Measurements from ENCODE around the gene UNC80. TPM values are rescaled to one million over a fixed set of nuclear protein-coding genes. Genes with fewer than 3 reads are reported as not detected.
"Not testable (repeated sequence)": the region's sequence is repeated elsewhere in the genome, so short reads cannot be mapped to it uniquely, and the experiment has no call there.

UNC80 gene
- total RNA-seq, 1 donor from 2014 or later = 0.11 TPM

DNA sequence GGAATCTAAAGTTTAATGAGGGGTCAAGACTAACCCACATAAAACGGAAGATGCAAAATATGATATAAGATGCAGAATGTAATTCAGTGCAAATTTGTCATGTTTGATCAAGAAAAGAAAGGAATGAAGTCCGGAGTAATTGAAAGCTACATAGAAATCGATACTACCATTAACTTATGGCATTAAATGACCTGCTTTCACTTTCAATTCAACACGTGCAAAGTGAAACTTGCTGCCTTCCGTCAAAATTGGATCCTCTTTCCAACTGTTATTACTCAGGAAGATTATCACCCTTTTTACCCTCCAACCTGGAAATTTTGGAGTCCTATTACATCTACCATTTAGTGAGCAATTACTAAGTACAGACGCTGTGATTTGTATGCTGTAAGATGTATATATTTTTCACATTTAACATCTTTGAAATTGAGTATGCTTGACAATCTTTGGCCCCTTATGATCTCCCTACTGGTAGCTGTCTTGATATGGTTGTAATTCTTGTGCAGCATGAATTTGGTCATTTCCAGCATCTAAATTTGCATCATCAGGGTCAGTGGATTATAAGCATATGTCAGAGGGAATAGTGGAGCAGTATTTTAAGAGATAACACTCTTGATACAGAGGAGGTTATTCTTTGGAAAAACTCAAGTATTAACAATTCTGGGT is 18.6 kb downstream of the UNC80 start:
- intact Hi-C loops (cut with DNase I) = no loop called here
- no peaks in the 10 kb centered on the region for H3K27me3 ChIP-seq
- H3K36me3 ChIP-seq = no peaks in the 10 kb centered on the region
- H3K9me3 ChIP-seq = no peaks in the 10 kb centered on the region
- H3K27ac ChIP-seq = no peak overlapping the region
- TF ChIP-seq, protein P1, sequence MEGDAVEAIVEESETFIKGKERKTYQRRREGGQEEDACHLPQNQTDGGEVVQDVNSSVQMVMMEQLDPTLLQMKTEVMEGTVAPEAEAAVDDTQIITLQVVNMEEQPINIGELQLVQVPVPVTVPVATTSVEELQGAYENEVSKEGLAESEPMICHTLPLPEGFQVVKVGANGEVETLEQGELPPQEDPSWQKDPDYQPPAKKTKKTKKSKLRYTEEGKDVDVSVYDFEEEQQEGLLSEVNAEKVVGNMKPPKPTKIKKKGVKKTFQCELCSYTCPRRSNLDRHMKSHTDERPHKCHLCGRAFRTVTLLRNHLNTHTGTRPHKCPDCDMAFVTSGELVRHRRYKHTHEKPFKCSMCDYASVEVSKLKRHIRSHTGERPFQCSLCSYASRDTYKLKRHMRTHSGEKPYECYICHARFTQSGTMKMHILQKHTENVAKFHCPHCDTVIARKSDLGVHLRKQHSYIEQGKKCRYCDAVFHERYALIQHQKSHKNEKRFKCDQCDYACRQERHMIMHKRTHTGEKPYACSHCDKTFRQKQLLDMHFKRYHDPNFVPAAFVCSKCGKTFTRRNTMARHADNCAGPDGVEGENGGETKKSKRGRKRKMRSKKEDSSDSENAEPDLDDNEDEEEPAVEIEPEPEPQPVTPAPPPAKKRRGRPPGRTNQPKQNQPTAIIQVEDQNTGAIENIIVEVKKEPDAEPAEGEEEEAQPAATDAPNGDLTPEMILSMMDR (IDR thresholded peaks at IDR 0.05) = no peak
- no peak for DNase-seq (ENCODE audit: low spot score in 2 of 2)
- no peak overlapping the region for H3K4me3 ChIP-seq
- no peaks in the 10 kb centered on the region for H3K4me1 ChIP-seq

DNA sequence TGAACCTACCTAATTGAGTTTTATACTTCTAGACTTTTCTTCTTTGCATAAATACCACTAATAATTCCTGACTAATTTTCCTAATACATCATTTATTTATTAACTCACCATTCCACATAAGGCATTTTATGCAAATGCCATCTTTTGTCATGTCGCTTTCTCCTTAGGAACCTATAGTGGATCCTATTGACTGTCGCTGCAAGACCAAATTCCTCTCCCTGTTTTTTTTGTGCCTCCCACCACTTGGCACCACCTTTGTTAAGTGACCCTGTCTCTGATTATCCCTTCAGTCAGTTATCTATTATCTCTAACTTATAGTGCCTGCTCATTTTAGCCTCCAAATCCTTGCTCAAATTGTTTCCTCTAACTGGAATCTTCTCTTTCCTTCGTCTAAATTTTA is 19.5 kb downstream of the UNC80 start:
- H3K36me3 ChIP-seq = no peaks in the 10 kb centered on the region
- no peak for DNase-seq (ENCODE audit: low spot score in 2 of 2)
- TF ChIP-seq, protein P1 (IDR thresholded peaks at IDR 0.05) = no peak
- H3K27me3 ChIP-seq = no peaks in the 10 kb centered on the region
- no peaks in the 10 kb centered on the region for H3K4me1 ChIP-seq
- H3K4me3 ChIP-seq = no peak overlapping the region
- intact Hi-C loops (cut with DNase I) = no loop called here
- no peak overlapping the region for H3K27ac ChIP-seq
- H3K9me3 ChIP-seq = no peaks in the 10 kb centered on the region

DNA sequence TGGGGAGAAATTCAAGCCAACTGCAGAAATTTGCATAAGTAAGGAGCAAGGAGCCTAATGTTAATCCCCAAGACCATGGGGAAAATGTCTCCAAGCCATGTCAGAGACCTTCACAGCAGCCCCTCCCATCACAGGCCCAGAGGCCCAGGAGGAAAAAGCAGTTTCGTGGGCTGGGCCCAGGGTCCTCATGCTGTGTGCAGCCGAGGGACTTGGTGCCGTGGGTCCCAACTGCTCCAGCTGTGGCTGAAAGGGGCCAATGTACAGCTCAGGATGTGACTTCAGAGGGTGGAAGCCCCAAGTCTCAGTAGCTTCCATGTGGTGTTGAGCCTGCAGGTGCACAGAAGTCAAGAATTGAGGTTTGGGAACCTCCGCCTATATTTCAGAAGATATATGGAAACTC is 23.8 kb downstream of the UNC80 start:
- H3K4me1 ChIP-seq; DNase-seq (ENCODE audit: low spot score in 2 of 2); H3K9me3 ChIP-seq; H3K27me3 ChIP-seq; H3K27ac ChIP-seq; H3K4me3 ChIP-seq; H3K36me3 ChIP-seq; intact Hi-C loops (cut with DNase I): not testable (repeated sequence)

DNA sequence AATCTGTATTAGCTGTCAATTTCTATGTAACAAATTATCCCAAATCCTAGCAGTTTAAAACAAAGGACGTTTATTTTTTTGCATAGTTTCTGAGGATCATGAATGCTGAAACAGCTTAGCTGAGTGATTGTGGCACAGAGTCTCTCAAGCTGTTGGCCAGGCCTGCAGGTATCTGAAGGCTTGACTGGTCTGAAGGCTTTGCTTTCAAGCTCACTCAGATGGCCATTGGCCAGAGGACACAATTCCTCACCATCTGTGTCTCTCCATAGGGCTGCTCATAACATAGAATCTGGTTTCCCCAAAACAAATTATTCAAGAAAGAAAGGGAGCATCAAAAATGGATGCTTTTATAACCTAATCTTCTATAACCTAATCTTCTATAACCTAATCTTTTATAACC is 33.7 kb downstream of the UNC80 start:
- H3K27ac ChIP-seq = no peak overlapping the region
- TF ChIP-seq, protein P1 (IDR thresholded peaks at IDR 0.05) = no peak
- H3K27me3 ChIP-seq = no peaks in the 10 kb centered on the region
- no peaks in the 10 kb centered on the region for H3K36me3 ChIP-seq
- H3K4me1 ChIP-seq = no peaks in the 10 kb centered on the region
- no peak for DNase-seq (ENCODE audit: low spot score in 2 of 2)
- H3K9me3 ChIP-seq = no peaks in the 10 kb centered on the region
- intact Hi-C loops (cut with DNase I) = no loop called here
- no peak overlapping the region for H3K4me3 ChIP-seq

DNA sequence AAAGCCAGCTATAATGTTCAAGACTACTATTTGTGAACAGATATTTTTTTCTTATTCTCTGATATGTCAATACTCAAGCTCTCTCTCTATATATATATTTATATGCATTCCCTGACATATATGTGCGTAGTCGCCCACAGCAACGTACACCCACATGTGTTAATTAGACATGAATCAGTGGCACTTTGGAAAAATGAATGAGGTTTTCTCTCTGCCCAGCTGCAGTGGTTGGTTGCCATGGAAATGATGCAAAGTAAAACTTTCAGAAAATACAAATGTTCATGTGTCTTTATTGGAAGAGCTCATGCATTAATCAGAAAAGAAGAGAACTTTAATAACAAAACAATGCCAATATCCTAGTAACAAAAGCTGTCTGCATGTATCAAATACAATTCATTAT is 34.7 kb downstream of the UNC80 start:
- no peaks in the 10 kb centered on the region for H3K4me1 ChIP-seq
- H3K9me3 ChIP-seq = no peaks in the 10 kb centered on the region
- intact Hi-C loops (cut with DNase I) = no loop called here
- TF ChIP-seq, protein P1 (IDR thresholded peaks at IDR 0.05) = no peak
- H3K36me3 ChIP-seq = no peaks in the 10 kb centered on the region
- no peaks in the 10 kb centered on the region for H3K27me3 ChIP-seq
- no peak for DNase-seq (ENCODE audit: low spot score in 2 of 2)
- H3K27ac ChIP-seq = no peak overlapping the region
- H3K4me3 ChIP-seq = no peak overlapping the region

DNA sequence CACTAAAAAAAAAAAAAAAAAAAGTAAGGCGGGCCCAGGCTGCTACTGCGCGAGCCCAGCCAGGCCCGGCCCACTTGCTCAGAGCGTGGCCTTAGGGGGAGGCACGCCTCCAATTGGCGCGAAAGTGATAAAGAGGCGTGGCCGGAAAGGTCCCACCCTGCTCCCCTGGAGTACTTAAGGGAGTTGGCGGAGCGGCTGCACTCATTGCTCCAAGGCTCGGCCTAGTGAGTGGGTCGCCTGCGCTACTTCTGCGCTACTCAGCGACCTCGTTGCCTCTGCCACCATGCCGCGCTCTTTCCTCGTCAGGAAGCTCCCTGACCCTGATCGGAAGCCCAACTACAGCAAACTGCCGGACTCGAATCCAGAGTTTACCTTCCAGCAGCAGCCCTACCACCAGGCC is 36.9 kb downstream of the UNC80 start:
- intact Hi-C loops (cut with DNase I) = no loop called here
- TF ChIP-seq, protein P1 (IDR thresholded peaks at IDR 0.05) = no peak
- Histone ChIP-seq H3K27me3 (no peaks in the 10 kb centered on the region), H3K4me1 (no peaks in the 10 kb centered on the region), H3K27ac (no peak overlapping the region), H3K4me3 (no peak overlapping the region), H3K9me3 (no peaks in the 10 kb centered on the region), H3K36me3 (no peaks in the 10 kb centered on the region)
- no peak for DNase-seq (ENCODE audit: low spot score in 2 of 2)

Measured in ascending aorta (tissue), 2 donors.